ENCODE data around the gene ZBBX.

Gene ZBBX

DNA sequence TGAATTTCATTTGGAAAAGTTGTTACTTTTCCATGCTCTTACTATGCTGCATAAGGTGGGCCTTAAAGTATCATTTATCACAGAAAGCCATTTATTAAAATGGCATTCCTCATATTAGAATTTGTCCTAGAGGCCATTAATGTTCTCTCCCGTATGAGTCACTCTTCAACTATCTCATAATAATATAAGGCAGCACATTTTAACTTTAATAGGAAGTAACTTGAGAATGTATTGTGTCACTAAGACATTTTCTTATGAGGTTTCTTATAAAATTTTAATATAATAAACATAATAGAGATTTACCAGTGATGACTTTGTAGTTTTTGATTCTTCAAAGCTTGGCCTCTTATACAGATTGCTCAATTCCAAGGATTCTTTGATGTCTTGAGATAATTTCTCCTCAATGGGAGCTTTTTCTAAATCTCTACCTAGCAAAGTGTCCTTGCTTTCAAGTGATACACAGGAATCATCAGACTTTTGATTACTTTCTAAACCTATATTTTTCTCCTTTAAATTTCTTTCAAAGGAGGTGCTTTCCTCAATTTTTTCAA, 74.7 kb downstream of the ZBBX start:
- no peak for DNase-seq (ENCODE audit: low read depth)

DNA sequence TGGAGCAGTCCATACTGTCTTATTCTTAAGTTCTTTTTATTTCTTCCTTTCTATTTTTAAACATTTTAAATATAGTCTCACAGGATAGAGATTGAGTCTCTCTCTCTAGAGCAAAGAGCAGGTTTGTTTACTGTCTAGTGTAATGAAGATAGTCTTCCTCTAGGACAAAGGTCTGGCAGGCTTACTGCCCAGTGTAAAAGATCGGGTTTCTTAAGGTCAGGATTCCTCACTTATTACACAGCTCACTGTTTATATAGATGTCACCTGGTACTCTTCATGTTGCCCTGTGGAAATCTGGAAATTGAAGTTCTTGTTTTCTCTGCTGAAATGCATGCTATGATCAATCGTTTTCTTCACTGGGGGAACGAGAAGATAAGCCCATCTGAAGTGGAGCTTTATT, 76.0 kb downstream of the ZBBX start:
- no peak for DNase-seq (ENCODE audit: low read depth)

DNA sequence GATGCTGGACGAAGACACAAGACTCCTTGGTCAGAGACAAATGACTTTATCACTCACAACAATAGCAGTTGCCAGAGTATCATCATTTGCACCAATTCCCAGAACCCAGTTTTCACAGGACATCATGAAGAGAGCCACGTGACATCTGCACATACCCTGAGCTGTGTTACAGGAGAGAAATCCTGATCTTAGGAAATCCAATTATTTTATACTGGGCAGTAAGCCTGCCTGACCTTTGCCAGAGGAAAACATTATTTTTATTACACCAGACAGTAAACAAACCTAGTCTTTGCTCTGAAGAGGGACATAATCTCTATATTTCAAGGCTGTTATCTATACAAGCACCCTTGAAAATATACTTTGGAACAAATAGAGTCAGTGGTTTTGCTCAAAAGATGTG, 77.4 kb downstream of the ZBBX start:
- no peak for DNase-seq (ENCODE audit: low read depth)

DNA sequence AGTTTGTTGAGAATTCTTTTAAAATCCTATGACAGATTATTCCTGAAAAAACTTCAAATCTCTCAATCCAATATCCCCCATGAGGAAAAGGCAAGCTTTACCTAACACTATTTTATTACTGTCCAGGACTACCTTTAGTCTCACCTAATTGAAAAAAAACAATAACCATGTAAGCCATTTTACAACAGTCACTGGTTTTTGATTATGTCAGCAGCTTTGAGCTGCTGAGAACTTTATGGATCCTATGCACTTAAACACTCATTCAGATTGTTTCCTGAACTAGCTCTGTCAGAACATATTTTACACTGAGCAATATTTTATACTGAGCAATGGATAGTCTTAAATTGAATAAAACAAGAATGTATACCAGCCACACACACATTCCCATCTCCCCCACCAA, 79.9 kb downstream of the ZBBX start:
- DNase-seq (ENCODE audit: low read depth) = no peak

DNA sequence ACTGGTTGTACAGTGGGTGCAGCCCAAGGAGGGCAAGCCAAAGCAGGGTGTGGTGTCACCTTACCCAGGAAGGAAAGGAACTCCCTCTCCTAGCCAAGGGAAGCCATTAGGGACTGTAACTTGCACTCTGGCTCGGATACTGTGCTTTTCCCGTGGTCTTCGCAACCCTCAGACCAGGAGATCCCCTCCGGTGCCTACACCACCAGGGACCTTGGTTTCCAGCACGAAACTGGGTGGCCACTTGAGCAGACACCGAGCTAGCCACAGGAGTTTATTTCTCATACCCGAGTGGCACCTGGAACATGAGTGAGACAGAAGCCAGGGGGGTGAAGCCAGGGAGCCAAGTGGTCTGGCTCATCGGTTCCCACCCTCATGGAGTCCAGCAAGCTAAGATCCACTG, 90.7 kb downstream of the ZBBX start:
- DNase-seq (ENCODE audit: low read depth) = no peak

DNA sequence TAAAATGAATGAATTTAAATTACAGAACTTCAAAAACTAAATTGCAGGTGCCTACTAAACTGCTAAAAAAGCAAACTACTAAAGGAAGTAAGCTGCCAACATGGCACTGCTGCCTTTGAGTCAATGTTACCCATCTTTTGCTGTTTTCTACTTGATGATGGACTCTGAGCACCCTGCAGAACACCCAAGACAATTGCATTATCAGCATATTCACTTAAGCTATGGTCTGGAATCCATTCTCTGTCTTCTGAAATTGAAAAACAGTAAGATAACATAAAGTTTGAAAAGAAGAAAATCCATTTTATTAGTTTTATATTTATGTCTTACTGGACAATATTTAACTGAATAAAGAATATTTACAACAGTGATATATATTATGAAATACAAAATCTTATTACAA, 91.4 kb downstream of the ZBBX start:
- no peak for DNase-seq (ENCODE audit: low read depth)

DNA sequence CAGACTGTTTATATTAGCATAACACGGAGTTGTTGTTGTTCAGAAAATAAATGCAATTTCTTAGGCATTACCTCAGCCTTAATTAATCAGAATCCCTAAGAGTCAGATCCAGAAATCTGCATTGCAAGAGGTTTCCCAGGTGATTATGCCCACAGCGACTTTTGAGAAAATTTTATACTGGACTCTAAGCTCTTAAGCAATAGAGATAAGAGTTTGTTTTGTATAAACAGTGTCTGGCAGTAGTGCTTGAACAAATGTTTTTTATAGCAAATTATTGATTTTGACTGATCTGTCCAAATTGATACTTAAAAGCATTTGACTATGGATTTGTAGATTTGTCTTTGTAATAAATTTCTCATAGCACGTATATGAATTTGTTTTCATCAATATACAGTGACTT, 92.8 kb downstream of the ZBBX start:
- no peak for DNase-seq (ENCODE audit: low read depth)

DNA sequence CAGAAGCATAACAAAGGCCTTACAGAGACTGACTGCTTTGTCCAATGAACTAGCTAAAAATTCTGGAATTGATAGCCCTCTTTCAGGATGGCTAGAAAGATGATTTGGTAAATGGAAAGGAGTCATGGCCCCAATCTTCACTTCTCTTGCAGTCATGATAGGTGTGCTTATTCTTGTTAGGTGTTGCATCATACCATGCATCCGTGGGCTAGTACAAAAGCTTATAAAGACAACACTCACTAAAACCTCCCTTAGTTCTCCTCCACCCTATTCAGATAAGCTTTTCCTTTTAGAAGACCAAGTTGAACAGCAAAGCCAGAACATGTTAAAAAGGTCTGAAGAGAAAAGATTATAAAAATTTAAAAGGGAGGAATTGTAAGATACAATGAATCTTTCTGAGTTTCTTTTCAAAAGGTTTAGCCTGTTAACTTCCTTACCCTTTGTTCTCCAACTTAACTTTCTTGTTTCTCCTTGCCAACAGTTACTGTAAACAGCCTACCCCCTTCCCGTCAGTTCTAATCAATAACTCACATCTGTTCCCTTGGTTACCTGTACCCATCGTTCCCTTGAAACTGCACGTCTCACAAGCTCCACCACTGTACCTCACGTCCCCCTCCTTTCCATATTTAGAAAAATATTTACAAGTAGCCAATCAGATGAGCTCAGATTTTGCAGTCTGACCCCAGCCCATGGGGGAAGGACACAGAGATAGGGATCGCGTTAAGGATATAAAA, 105.8 kb downstream of the ZBBX start:
- DNase-seq (ENCODE audit: low read depth) = no peak

DNA sequence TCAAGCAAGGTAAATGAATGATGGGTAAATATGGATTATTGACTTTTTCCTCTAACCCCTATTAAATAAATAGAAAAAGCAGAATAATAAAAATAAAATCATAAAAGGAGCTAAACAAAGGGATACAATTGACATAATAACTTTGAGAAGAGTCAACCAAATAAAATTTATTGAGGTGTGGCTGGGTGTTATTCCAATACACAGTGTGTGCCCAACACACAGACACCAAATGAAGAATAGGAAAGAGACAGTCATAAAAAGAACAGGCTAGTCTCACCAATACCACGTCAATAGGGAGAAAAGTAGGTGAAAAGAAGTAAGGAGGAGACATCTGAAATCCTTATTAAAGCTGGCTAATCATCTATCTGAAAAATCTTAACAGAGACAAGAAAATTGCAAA, 127.1 kb downstream of the ZBBX start:
- no peak for DNase-seq (ENCODE audit: low read depth)

DNA sequence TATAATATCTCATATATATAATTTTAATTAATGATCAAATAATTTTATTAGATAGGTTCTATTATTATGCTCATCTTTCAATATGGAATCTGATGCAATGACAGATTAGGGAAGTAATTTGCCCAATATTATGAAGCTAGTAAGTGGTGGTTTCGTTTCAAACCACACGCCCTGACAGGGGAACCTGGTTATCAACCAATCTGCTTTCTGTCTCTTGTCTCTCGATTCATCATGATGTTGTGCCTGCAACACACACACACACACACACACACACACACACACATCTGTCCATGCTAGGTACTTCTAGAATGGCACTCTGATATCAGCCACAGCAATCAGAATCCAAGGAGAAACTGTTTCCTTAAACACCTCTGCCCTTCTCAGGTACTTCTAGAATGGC, 128.4 kb downstream of the ZBBX start:
- DNase-seq (ENCODE audit: low read depth) = no peak

DNA sequence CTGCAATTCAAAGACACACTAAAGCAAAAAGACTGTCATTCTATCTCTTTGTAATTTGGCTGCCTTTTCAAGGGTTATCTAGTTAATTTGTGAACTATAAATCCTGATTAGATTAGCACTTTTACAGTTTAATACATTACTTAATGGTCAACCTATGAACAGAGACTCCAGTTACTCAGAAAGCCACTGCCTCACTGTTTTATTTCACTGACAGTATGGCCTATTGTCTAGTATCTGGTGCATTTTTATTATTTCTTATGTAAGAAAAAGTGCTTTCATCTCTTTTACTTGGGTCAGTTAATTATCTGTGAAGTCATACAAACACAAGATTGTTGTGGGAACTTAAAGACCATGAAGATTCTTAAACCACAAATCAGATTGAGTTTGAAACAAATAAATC, 133.8 kb downstream of the ZBBX start:
- DNase-seq (ENCODE audit: low read depth) = no peak

DNA sequence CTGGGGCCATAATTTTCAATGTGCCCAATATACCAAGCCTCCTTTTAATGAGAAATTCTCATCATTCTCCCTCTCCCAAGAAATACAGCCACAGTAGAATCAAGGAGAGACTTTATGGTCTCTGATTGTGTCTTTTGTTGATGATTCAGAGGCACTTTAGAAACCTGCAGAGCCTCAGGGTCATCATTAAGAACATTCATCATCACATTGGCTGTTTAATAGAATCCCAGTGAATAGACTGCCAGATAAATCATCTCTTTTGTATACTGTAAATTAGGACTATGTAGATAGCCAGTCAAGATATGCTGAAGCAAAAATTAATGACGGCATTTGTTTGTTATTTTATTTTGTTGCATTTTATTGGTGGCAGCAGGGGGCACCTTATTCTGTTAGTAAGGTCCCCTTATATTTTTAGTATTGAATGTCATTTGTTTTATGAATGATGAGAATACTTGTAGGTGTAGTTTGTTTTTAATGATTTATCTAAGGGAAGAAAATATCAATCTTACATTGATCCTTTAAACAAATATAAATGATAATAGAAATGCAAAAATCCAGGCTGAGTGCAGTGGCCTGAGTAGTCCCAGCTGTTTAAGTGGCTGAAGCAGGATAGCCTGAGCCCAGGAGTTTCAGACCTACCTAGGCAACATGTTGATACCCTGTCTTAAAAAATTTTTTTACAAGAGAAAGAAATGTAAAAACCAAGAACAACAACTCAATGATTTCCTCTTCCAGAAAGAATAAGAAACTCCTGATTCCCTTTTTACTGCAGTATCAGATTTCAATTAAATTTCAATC, 138.8 kb downstream of the ZBBX start:
- no peak for DNase-seq (ENCODE audit: low read depth)

DNA sequence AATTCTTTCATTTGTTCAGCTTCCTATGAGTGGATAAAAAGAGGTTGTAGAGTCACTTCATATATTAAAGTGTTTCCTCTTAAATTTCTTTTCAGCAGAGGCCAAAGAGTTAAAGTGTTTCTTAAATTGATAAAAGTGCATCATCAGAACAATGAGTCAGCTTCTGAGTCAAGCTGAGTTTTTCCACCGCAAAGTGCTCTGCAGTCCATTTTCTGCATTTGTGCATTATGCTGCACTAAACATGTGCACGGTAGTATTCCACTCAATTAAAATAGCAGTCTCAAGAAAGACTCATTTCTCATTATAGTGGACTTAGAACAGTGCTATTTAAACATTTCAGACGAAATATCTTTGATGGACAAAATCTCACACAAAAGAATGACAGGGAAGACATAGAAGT, 152.0 kb downstream of the ZBBX start:
- DNase-seq (ENCODE audit: low read depth) = no peak

DNA sequence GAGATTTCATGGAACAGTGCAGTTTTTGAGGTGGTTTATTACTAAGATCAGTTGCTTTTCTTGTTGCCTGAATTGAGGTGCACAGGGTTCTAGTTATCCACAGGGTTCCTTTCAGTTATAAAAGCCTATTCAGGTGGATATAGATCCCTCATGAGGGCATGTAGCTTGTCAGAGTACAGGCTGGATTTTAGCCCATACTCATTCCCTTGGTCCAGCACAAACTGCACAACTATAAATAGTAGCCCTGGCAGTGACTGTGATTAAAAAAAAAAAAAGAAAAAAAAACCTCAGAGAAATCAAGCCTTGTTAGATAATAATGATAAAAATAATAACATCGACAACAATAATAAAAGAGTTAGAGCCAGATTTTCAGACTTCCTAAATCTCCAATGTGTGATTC, 154.3 kb downstream of the ZBBX start:
- DNase-seq (ENCODE audit: low read depth) = no peak

DNA sequence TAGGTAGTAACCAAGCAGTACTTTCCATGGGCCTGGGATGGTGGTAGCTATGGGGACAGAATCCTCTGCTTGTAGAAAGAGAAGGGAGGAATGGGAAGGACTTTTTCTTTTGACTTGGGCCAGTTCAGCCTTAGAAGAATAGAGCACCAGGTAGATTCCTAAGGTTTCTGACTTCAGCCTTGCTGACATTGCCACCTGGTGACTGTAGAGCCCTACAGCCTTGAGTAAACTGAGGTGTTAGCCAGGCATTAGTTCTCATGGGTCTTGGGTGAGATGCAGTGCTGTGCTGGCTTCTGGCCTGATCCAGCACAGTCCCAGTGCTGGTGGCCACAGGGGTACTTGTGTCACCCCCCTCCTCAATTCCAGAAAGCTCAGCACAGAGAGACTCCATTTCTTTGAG, 171.1 kb downstream of the ZBBX start:
- no peak for DNase-seq (ENCODE audit: low read depth)

DNA sequence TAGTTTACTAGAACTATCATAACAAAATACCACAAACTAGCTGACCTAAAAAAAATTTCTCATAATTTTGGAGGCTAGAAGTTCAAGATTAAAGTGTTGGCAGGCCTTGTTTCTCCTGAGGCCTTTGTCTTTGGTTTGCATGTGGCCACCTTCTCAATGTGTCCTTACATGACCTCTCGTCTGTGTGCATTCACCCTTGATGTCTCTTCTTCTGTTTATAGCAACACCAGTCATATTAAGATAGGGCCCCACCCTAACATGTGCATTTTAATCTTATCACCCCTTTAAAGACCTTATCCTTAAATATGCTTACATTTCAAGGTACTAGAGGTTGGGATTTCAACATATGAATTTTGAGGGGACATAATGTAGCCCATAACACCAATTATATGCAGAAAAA, 177.0 kb downstream of the ZBBX start:
- no peak for DNase-seq (ENCODE audit: low read depth)

DNA sequence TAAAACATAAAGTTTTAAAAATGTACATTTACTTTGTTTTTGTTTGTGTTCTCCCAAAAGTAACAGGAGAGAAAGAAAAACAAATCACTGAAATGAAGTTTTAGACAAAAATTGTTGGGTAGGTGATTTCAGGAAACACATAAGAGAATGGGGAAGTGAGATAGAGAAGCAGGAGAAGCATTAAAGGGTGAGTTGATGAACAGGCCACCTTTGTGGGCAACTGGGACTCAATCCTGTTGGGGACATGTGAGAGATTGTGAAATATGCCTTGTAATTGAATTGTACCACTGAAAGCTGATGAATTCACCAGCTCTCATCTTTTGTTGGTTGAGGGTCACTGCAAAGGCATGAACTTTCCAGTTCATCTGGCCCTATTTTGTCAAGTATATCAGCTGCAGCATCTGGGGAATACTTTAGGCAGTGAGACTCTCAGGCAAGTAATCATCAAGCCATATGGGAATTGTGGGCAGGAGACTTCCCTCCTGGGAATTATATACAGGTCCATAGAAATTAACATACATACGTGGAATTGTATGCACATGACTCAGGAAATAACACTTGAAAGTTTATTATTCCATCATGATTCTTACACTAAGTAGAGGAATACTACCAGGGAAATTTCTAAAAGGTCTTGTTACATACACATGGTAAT, 181.0 kb downstream of the ZBBX start:
- DNase-seq (ENCODE audit: low read depth) = no peak
